GM21381 (cell line): ENCODE results near the gene ERFL.
"Not testable (repeated sequence)": the region's sequence is repeated elsewhere in the genome, so short reads cannot be mapped to it uniquely, and the experiment has no call there.

Experiments
- ATAC-seq: cut with Tn5 transposase; IDR thresholded peaks from one replicate; pipeline ENCODE4 v1.9.1; 2021; ENCODE audit warnings: mild to moderate bottlenecking, moderate library complexity; ENCODE audit not compliant: unreplicated experiment

The ERFL gene

GRCh38 chr19:41944336-41944735, 16.1 kb upstream of the ERFL start:
- no peak for ATAC-seq

- ATAC-seq, result no peak
These were observed 13.4 kb upstream of the ERFL start for GRCh38 chr19:41941410-41942202.

GRCh38 chr19:41940731-41941409, 12.6 kb upstream of the ERFL start:
- ATAC-seq, result no peak

- no peak for ATAC-seq
These were observed 11.8 kb upstream of the ERFL start for GRCh38 chr19:41939861-41940730.

GRCh38 chr19:41939209-41939608, 11.0 kb upstream of the ERFL start:
- not testable (repeated sequence) for ATAC-seq

GRCh38 chr19:41937525-41938468, 9.5 kb upstream of the ERFL start:
- ATAC-seq, result no peak

- ATAC-seq, result no peak
These were observed 8.7 kb upstream of the ERFL start for GRCh38 chr19:41936961-41937360.

- ATAC-seq, result no peak
These were observed 8.2 kb upstream of the ERFL start for GRCh38 chr19:41936416-41936850.

- ATAC-seq, result no peak
These were observed 7.6 kb upstream of the ERFL start for GRCh38 chr19:41935760-41936415.

- ATAC-seq, result no peak
These were observed 6.7 kb upstream of the ERFL start for GRCh38 chr19:41934849-41935374.

GRCh38 chr19:41933693-41934426, 5.6 kb upstream of the ERFL start:
- ATAC-seq, result no peak

- no peak for ATAC-seq
These were observed 4.6 kb upstream of the ERFL start for GRCh38 chr19:41932720-41933332.

- no peak for ATAC-seq
These were observed 4.0 kb upstream of the ERFL start for GRCh38 chr19:41932259-41932719.

GRCh38 chr19:41930926-41931592, 2.8 kb upstream of the ERFL start:
- no peak for ATAC-seq

- no peak for ATAC-seq
These were observed 2.1 kb upstream of the ERFL start for GRCh38 chr19:41930322-41930722.

- ATAC-seq, result no peak
These were observed 1.4 kb upstream of the ERFL start for GRCh38 chr19:41929536-41930071.

GRCh38 chr19:41928754-41929535, 696 bp upstream of the ERFL start:
- no peak for ATAC-seq
